Stimulated activated CD8-positive, alpha-beta memory T cell treated with anti-CD3 and anti-CD28 coated beads, Interleukin-2, amount 100 ng/mL, for 1 hour (primary cell): ENCODE data around the gene CD47.

Experiments
- DNase-seq, 2 donors: peaks; one replicate each; pipeline ENCODE4 v3.0.0-alpha.2; 2020; ENCODE audit warnings: low read depth in 2 of 2

Gene CD47

DNA sequence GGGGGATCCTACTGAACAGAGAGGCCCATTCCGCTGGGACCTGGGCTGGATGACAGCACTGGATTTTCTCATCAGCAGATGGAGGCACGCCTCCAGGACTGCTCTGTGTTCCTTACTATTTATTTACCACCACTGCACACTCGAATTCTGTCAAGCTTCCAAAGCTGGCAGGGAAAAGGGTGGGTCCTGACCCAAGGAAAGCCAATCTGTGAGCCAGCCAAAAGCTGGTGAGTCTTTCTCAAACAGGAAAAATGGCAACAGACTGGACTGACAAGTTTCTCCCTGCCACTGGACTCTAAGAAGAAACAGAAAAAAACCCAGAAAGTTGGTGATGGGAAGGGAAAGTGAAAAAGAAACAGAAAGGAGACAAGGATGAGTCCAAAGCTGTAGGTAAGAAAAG is 37.8 kb downstream of the CD47 start:
- DNase-seq: no peak

DNA sequence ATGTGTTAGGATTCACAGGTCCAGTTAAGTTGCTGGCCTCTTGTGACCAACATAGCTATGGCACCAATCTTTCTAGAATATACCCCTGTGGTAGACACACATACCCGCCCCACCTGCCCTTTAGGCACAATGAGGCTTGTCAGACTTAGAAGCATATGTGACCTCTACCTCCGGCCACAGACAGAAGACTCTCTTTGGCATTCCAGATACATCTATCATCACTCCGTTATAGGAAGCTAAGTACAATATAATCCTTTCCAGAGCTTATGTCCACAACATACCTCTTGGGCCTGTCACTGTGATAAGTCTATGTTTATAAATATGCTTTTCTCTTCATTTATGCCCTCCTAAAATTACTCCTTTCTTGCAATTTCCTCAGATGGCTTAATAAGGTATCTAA is 39.8 kb downstream of the CD47 start:
- DNase-seq: no peak

DNA sequence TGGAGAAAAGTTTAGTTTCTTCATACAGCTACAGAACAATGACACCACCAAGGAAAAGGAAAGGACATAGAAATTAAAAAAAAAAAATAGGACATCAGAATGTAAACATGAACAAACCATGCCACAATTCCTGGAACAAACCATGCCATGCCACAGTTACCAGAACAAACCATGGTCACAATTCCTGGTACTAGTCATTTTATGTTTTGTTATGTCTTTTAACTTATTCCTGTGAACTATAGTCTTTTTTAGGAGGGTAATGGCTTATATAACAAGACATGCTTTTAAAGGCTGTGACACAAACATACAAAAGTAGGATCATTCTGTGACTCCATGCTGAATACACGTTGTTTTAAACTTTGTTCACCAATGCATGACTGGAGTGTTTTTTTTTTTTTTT is 42.8 kb downstream of the CD47 start:
- DNase-seq: no peak

DNA sequence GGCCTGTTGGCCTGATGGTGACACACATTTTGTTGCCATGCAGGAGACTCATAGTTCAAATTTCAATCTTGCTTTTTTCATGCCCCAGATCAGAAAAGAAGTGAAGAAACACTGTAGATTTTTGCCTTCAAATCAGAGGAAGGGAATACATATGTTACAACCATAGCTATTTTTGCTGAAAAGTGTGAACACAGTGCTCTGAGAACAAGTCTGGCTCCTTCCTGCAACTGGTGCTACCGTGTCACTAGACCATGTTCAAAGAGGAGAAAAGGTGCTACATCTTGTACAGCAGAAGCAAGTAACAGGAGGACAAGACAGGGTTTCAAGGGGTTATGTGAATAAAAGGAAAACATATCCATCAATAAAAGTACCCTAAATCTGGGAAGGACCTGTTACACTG is 44.6 kb downstream of the CD47 start:
- no peak for DNase-seq

DNA sequence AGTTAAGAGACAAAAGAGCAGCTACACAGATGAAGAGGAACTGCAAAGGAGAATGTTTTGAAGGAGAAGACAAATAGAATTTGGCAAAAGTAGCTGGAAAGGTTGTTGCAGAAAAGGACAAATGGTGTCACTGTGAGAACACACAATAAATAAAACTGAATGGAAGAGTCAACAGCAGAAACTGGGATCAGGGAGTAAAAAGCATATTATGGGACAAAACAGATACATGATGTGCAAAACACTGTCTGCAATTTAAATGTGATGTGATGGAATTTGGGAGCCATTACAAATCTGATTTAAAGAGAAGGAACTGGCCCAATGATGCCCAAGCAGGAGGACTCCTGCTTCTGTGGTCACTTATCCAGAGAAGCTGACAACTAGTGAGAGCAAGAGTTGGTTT is 46.1 kb downstream of the CD47 start:
- DNase-seq: no peak

DNA sequence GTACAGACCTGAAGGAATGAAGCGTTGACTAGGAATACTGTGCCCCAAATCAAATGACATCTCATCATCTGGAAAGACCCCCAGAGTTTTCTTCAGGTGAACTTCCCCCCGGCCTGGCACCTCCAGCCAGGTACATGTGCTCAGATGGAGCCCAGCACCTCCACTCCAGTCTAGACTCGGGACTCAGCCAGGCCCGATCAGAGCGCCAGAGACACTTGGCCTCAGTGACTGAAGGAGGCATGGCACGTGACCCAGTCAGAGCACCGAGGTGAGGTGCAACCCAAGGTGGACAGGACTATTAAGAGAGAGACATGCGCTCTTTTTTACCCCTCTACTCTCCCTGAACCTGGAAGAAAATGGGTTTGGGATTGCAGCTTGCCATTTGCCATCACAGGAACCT is 48.5 kb downstream of the CD47 start:
- no peak for DNase-seq

DNA sequence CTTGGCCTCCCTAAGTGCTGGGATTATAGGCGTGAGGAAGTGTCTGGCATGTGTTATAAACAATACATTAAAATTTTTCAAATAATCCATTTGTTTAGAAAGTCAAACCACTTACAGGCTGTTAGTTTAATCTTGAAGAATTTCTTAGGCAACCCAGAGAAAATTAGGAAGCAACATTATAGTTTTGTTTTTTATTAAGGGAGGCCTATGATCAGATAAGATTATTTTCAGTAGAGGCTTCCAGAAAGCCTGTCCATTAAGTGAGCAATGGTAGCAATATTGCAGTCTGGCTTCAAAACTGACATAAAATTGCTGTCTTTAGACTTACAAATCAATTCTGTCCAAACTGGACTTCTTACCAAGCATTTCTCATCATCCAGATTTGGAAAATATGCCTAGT is 49.6 kb downstream of the CD47 start:
- no peak for DNase-seq

DNA sequence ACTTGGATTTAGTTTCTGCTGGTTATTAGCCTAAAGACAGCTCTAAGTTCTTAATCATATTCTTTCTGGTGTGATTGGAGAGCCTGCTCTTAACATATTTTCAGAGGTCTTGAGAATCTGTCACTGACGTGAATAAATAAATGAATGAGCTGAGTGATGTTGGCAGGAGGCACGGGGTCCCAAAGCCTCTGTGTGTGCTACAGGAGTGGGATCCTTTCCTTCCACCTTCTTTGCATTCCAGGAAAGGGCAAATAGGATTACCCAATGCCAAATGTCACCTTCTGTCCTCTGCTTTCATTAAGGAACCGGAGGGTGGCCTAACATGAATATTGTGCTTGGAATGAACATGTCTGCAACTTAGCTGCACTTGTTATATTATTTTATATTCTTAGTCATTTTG is 53.1 kb downstream of the CD47 start:
- DNase-seq: no peak

DNA sequence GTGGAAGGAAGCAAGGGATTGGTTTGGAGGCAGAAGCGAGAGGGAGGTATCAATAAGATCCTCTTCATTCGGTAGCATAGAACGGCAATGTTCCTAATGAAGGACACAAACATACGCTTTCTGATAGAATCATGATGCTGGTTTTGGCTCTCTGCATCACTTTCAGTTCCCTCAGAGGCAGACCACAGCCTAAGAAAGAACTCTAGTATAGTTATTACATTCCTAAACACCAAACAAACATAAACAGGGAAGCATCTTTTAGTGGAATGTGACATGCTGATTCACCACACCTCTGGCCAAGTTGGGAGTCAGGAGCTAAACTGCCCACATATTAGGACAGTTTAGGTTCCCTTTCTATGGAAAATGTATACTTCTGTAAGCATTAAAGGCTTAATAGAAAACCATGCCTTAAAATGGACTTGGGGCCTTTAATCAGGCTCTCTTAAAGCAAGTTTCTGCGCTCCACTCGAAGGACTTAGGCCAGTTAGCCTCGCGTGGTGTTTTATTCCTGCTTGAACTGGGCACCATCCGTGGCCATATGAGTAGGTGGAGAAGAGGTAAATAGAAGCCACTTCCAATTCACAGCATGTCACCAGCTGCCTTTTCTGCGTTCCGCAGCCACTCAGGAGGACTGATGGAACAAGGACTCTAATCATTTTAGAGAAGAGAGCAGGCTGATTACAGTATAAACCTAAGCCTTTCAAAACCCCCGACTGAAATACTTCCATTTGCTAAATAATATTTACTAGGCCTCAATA is 53.7 kb downstream of the CD47 start:
- no peak for DNase-seq

DNA sequence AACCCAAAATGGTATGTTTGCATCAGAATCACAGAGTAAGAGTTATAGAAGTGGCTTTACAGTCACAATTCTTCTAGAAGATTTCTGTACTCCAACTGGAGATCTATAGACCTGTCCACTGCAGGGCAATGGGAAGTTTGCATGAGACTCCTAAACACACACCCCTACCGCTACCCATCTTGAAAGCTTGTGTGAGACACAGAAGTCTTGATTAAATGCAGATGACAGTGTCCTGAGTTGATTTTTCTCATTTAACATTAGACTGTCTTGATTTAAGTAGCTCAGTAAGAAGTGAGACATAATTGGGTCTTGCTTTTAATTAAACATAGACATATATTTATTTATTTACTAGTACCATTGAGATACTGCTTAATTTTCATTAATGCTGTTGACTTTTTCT is 54.4 kb downstream of the CD47 start:
- no peak for DNase-seq

DNA sequence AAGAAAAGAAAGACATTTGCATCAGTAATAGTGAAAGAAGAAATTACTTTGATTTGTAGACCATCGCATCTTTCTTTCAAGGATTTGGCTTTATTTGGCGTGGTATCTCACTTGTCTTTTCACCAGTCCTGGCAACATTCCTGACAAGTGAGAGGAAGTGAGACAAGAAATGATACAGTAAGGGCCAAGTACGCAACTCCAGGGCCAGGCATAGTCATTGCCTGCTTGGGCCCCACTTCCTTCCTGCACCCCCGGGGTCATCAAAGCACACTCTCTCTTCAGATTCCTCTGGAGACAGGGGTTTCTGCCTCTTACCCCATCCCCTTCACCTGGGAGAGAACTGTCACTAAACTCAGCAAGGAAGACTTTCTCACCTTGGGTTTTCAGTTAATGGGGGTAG is 55.1 kb downstream of the CD47 start:
- DNase-seq: no peak

DNA sequence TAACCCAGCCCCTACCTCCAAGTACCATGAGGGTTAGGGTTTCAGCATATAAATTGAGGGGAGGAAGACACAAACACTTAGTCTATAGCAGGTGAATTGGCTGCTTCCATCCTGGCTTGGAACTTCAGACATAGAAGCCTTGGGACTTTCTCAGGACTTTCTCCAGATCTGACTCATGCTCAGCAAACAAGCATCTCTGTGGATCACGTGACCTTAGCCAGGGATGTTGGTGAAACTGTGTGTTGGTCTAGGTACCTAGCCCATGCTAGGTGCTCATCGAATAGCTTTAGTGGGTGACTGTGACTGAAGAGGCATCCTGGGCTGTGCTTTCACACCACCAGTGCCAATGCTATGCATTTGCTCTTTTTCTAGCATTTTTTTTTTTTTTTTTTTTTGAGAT is 58.9 kb downstream of the CD47 start:
- DNase-seq: no peak

DNA sequence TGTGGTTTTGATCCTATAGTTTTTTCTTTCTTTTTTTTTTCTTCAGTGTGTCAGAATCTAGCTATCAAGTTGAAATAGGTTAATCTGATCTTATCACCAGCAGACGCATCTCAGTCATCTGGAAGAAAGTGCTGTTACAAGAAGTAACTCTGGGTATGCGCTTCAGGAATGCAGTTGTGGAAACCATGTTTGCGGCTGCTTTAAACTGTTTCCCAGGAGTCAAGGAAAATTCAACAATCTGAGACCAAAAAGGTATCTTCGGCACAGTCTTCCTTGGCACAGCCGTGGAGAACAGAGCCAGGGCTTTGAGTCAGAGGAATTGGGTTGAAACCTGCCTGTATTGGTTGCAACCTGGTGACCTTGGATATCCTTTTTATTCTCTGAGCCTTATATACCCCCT is 59.9 kb downstream of the CD47 start:
- DNase-seq: no peak

DNA sequence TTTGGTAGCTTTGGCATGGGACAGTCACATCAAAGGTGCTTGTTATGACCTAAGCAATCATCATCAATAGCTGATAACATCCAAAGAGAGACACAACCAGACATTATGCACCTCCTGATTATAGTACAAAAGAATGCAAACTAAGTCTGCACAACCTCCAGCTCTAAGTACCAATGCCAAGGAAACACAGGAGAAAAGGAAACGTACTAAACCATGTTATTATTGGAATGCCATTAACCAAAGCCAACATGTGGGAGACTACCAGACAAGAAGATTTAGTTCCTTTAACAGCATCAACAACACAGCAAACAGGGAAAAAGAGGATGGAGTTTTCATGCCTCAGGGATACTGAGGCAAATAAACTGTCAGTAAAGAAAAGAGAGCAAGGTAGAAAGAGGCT is 61.4 kb downstream of the CD47 start:
- no peak for DNase-seq

DNA sequence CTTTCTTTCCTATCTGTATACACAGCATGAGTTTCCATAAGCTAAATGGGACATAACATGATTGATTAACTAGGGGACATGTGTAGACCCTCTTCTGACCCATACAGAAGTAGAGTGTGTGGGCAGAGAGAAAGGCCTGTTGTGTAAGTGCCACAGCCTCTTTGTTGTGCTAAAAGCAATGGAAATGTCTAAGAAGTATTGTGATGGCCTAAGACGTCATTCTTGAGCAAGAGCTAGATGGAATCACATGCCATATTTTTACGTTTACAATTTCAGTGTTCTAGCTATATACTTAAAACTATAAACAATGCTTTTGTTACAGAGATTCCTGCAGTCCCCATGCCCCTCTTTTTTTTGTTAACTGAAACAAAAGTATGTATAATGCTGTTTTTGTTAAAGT is 61.9 kb downstream of the CD47 start:
- no peak for DNase-seq

DNA sequence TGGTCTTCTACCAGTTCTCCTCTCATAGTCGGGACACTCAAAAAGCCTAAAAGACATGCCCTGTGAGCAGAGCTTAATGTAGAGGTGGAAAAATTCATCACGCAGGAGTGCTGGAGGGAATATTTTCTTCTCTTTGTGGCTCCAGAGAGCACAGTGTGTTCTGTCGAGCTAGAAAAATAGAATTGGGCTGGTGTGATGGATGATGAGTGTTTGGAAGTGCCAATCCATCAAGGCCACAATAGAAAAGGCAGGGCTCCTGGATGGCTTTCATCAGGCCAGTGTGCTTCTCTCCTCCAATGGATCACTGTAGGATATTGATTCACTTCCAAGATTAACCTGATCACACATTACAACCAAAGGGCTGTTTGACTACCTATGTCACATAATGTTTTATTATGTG is 65.7 kb downstream of the CD47 start:
- no peak for DNase-seq

DNA sequence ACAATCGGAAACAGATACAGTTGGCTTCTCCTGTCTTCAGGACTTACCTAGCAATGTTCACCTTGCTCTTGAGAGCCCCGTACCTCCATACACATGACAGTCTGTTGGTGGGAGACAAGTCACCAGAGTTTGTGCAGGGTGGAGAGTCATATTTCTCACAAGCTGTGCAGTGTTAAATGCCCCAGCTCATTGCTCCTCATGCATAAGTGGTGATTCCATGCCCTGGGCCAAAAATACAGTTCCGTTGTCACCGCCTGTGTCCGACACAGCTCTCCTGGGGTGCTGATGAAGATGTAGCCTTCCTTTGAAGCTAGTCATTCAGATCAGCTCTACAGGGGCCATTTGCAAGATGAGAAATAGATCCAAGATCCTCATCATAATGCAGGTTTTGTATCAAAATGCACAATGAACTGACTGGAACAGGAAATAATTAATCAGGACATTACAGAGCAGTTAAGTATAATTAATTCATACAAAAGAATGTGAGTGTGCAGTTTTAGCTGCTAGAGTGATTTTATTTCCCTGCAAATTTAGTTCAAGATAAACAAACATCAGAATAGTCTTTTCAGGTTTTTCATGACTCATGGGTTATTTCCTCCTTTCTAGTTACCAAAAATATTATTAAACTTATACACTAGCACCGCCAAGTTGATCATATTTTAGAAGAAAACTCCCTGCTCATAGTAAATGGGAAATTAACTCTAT is 66.5 kb downstream of the CD47 start:
- no peak for DNase-seq

DNA sequence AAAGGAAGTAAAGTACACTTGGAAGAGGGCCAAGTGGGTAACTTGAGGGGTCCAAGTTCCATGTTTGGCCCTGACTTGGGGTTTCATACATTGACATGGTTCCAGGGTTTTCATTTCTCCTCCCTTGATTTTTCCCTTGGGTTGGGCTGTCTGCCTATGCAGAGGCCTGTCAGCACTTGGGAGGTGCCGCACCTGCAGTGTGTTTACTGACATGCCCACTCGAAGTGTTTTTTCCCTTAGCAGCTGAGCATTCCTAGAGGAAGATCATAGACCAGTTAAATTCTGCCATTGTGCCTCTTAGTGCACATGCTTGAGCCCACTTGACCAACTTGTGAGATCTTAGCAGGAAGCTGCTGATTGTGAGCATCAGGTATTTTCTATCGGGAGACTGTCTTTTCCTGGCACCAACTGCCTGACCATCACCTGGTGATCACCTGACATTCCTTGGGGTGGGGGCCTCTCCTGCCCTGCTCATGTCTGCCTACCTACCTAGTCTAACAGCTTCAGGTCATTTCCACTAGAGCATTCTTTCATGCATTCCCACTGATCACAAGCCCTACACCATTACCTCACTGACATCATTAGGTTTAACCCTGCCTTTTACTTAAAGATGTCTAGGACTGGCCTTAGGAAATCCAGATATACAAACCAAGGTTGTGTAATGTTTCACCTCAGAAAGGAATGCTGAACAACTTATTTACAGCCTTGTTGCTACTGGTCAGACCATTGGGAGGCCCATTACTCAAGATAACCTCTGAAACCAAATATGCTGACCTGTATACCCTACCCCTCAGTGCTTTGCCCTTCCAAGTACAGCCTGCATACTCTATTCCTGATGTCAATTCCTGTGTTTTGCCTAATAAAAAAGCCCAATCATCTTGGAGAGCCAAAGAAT is 68.3 kb downstream of the CD47 start:
- no peak for DNase-seq

DNA sequence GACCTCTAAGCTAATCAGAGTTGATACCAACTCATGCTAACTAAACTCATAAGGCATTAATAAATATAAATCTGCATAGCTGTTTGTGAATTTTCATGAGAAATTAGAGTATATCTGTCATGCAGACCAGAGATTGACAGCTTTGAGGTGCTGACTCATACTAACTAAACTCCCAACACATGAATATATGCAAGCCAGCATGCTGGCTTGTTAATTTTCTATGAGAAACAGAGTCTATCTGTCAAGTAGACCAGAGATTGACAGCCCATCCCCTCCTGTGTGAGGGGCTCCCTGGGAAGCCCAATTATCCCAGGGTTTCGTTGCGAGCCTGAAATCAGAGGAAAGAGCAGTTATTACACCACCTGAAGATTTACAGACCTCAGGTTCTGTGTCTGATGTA is 69.3 kb downstream of the CD47 start:
- no peak for DNase-seq

DNA sequence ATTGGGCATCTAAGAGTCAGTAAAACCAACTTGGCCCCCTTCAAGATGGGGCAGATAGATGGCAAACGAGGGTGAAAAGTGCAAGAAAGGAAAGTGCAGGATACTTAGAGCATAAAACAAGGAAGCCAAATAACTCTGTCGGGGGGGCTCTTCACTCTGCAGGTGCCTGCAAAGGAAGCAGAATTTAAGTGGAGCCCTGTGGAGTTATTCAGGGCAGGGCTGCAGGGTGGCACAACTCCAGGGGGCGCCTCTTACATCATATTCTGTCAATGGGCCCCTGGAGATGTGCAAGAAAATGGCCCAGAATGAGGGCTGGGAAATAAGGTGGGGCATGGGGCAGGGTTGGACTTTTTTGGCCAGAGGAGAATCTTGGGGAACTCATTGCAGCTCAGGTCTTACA is 69.7 kb downstream of the CD47 start:
- DNase-seq: no peak

DNA sequence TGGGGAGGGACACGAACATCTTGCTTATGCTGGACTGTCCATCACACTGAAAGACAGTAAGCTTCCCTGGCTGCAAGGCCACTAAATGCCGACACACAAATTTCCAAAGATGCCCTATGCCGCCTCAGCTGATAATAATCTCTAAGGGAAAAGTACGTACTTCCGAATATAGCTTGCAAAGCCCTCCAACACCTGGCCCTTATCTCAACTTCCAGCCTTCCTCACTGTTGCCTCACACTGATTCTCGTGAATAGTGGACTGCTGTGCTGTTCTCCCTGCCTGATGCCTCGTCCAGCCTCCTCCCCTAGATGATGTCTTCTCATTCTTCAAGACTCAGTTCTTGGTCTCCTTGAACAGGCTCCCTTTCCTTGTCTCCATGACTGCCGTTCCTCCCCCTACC is 72.3 kb downstream of the CD47 start:
- no peak for DNase-seq

DNA sequence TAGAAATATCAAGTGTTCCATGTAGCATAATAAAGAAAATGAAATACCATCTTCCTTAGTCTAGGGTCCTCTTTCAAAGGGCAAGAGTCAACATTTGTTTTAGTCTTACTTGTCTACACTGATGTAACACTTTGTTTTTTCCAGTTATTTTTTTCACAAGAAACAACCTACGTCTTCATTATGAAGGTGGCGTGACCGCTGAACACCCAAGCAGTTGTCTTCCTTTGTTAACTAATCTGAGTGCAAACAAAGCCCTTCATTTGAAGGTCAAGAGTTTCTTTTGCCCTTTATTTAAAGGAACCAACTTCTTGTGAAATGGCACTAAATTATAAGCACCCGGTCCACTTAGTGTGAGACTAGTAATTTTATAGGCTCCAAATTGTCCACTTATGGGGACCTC is 73.2 kb downstream of the CD47 start:
- no peak for DNase-seq

DNA sequence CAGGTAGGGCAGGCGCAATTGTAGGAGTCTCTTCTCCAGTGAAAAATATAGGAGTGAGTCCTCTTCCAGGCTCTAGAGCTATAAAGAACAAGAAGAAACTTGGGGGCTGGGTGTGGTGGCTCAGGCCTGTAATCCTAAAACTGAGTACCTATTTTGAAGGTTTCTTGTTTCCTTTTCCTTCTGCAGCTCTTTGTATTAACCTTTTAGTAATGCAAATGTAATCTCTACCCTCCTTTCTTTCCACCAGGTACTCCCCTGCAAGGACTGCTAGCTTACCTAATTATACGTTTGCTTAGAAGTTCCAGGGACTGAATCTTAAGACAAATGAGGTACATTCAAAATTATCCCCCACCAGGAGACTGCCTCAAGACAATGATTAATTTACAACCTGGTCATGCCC is 75.9 kb downstream of the CD47 start:
- no peak for DNase-seq
